Adrenal gland (tissue), 12 donors: ENCODE measurements around the gene ALKBH8. TPM values are rescaled to one million over a fixed set of nuclear protein-coding genes. Genes with fewer than 3 reads are reported as not detected.

Experiments
- DNase-seq, 7 donors: peaks; one replicate each; pipeline ENCODE4 v3.0.0-alpha.2; 2019 to 2020
- H3K27ac ChIP-seq, 5 donors: fragments of 200-600 bp; sonication (generic) in 4 of 5; 1 replicate in 3 of 5; 2 replicates in 2 of 5; pipeline versions ENCODE4 v1.5.1 to v1.8.0; 2016 to 2020; ENCODE audit warnings: mild to moderate bottlenecking in 1 of 5
- H3K27me3 ChIP-seq: fragments of 200-600 bp; 2 replicates; pipeline ENCODE4 v1.8.0; 2021
- H3K36me3 ChIP-seq, 2 donors: fragments of 200-600 bp; replicated peaks in 1 of 2; 1 replicate in 1 of 2; 2 replicates in 1 of 2; pipeline versions ENCODE4 v1.5.1 to v1.8.0; 2018 to 2022
- H3K4me1 ChIP-seq, 2 donors: fragments of 200-600 bp; replicated peaks in 1 of 2; 1 replicate in 1 of 2; 2 replicates in 1 of 2; pipeline versions ENCODE4 v1.5.1 to v1.8.0; 2018 to 2021
- H3K4me3 ChIP-seq, 4 donors: fragments of 200-600 bp; sonication (generic) in 3 of 4; one replicate each; pipeline ENCODE4 v1.5.1; 2016 to 2018
- H3K9me3 ChIP-seq, 3 donors: fragments of 200-600 bp; sonication (generic) in 1 of 3; replicated peaks in 1 of 3; 1 replicate in 2 of 3; 2 replicates in 1 of 3; pipeline versions ENCODE4 v1.5.1 to v1.8.0; 2016 to 2021
- POLR2A ChIP-seq, 2 donors: fragments of 450-650 bp; IDR thresholded peaks; one replicate each; pipeline ENCODE4 v1.6.1; 2017; ENCODE audit warnings: antibody characterized with exemption in 2 of 2, mild to moderate bottlenecking in 2 of 2, moderate library complexity in 1 of 2
- WGBS, 4 donors: extraction: QIAGEN DNeasy Blood & Tissue Kit in 2 of 4; methylation state at CpG; one replicate each; pipeline versions ENCODE4 v1.1.5 to v1.1.7; 2013 to 2017; 5-methylcytosine and 5-hydroxymethylcytosine counted together
- intact Hi-C, 2 donors: fragments of 100-400 bp; cut with DNase I; formaldehyde crosslinking; loops; one replicate each; pipeline versions ENCODE4 v1.14.1 to v1.15.0; 2022 to 2023
- polyA plus RNA-seq, 3 donors: library from polyadenylated mRNA; stranded (reverse); fragments of 200-250 nt in 2 of 3; fragments of 350-450 nt in 1 of 3; fragmentation: Illumina TruSeq in 1 of 3; extraction: RNeasy Lipid Tissue Mini Kit (QIAGEN cat#74804) in 1 of 3; gene quantifications; one replicate each; pipeline ENCODE4 v1.2.3, GENCODE V29; 2013 to 2014
- total RNA-seq, 9 donors: library from RNA; depleted of rRNA in 4 of 9; stranded (reverse); fragments of >200 nt in 4 of 9; fragments of 120-200 nt in 1 of 9; fragmentation: NEBNext Ultra II Directional in 1 of 9; extraction: Animal tissue kit (Norgen Biotek cat#: 25700) in 1 of 9; gene quantifications; one replicate each; pipeline versions ENCODE4 v1.1.0 to v1.2.4, GENCODE V29; 2013 to 2023
- TF ChIP-seq, protein P1 (sequence below), 6 experiments: fragments of 450-650 bp in 4 of 6; fragments of 200-600 bp in 2 of 6; sonication (generic) in 1 of 6; IDR thresholded peaks; 1 replicate in 5 of 6; 2 replicates in 1 of 6; pipeline versions ENCODE4 v1.5.1 to v1.8.0; 2016 to 2021; ENCODE audit warnings: antibody characterized with exemption in 6 of 6, mild to moderate bottlenecking in 2 of 6, moderate library complexity in 1 of 6
- donor health status: healthy with polysubstance abuse.
- donor health status: Bipolar disorder and iron deficiency.
- donor health status: DM: yes; HTN: yes; CAD: no.
- donor health status: DM: no; HTN: no; CAD: no.
- donor health status: DM: no; HTN: no; CAD: no.
- donor health status: DM: yes; HTN: yes; CAD: no.

Gene ALKBH8
- total and polyA plus RNA-seq, 12 donors, result 2.5 to 9.5 (median 5.5) TPM

DNA sequence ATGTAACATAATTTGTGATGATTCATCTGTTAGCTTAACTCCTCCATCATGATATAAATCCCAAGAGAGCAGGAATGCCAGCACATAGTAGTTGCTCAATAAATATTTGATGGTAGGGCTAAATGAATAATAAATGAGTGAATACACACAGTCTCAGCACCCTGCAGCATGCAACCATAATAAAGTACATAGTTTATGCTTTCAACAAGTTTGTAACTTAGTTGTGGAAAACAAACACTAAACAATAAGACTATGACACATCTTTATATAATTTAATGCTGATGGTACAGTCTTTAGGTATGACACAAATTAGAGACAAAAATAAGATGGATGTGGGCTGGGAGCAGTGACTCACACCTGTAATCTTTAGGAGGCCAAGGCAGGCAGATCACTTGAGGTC lies 3.8 kb downstream of the ALKBH8 start:
- H3K27ac ChIP-seq, result no peak overlapping the region
- TF ChIP-seq, protein P1, sequence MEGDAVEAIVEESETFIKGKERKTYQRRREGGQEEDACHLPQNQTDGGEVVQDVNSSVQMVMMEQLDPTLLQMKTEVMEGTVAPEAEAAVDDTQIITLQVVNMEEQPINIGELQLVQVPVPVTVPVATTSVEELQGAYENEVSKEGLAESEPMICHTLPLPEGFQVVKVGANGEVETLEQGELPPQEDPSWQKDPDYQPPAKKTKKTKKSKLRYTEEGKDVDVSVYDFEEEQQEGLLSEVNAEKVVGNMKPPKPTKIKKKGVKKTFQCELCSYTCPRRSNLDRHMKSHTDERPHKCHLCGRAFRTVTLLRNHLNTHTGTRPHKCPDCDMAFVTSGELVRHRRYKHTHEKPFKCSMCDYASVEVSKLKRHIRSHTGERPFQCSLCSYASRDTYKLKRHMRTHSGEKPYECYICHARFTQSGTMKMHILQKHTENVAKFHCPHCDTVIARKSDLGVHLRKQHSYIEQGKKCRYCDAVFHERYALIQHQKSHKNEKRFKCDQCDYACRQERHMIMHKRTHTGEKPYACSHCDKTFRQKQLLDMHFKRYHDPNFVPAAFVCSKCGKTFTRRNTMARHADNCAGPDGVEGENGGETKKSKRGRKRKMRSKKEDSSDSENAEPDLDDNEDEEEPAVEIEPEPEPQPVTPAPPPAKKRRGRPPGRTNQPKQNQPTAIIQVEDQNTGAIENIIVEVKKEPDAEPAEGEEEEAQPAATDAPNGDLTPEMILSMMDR (IDR thresholded peaks at IDR 0.05), result no peak
- TF ChIP-seq POLR2A (IDR thresholded peaks at IDR 0.05), result no peak
- DNase-seq, result no peak
- H3K36me3 ChIP-seq, result no peaks in the 10 kb centered on the region
- no peak overlapping the region for H3K4me3 ChIP-seq
- no peaks in the 10 kb centered on the region for H3K27me3 ChIP-seq
- peaks cover 9 to 23% of the 10 kb centered on the region in 2 donors for H3K4me1 ChIP-seq
- H3K9me3 ChIP-seq, result no peaks in the 10 kb centered on the region
- intact Hi-C loops, result no loop called here

DNA sequence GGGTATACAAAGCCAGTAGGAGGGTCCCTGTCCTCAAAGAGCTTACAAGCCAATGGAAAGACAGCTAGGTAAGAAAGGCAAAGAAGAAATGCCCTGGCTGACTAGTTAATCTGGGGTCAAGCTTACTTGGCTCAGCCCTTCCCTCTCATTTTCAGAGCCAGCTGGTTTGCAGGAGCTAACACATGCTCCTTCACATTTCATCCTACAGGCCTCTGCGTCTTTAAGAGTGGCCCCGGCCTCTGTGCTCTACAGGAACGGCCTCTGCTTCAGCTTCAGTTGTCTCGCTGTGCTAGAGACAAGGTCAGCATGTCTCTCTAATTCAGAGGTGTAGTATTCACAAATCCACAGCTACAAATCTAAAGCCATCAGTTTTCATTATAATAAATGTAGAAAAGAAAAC lies 15.2 kb downstream of the ALKBH8 start:
- Histone ChIP-seq H3K4me3 (no peak overlapping the region), H3K36me3 (peaks cover 0 to 18% of the 10 kb centered on the region in 2 donors), H3K27me3 (no peaks in the 10 kb centered on the region), H3K27ac (no peak overlapping the region), H3K4me1 (peaks cover 5% of the 10 kb centered on the region in 2 donors), H3K9me3 (no peaks in the 10 kb centered on the region)
- intact Hi-C loops, result no loop called here
- whole genome bisulfite sequencing, 4 donors, result 78 to 89% (median 82%) methylated on average over 4 of the region's 4 CpGs
- DNase-seq, result no peak
- TF ChIP-seq, protein P1 (IDR thresholded peaks at IDR 0.05), result no peak
- TF ChIP-seq POLR2A (IDR thresholded peaks at IDR 0.05), result no peak

DNA sequence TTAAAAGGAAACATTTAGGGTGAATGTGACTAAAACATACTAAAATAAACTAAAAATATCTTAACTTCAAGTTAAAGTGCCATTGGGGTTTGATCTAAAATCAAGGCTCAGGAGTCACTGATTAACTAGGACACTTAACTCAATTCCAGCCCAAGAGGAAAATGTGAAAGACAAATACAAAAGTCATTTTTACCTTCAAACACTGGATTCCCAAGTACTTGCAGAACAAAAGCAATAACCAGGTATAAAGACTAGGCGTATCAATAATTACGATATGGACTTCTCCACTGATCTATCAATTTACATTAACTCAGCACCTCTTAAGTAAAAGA lies 15.6 kb downstream of the ALKBH8 start:
- intact Hi-C loops, result no loop called here
- Histone ChIP-seq H3K27me3 (no peaks in the 10 kb centered on the region), H3K4me1 (peaks cover 8 to 9% of the 10 kb centered on the region in 2 donors), H3K27ac (no peak overlapping the region), H3K9me3 (no peaks in the 10 kb centered on the region), H3K36me3 (peaks cover 0 to 18% of the 10 kb centered on the region in 2 donors), H3K4me3 (no peak overlapping the region)
- TF ChIP-seq POLR2A (IDR thresholded peaks at IDR 0.05), result no peak
- TF ChIP-seq, protein P1 (IDR thresholded peaks at IDR 0.05), result no peak
- 97 to 100% (median 98%) methylated on average over 2 of the region's 2 CpGs for WGBS, 4 donors
- DNase-seq, result no peak

DNA sequence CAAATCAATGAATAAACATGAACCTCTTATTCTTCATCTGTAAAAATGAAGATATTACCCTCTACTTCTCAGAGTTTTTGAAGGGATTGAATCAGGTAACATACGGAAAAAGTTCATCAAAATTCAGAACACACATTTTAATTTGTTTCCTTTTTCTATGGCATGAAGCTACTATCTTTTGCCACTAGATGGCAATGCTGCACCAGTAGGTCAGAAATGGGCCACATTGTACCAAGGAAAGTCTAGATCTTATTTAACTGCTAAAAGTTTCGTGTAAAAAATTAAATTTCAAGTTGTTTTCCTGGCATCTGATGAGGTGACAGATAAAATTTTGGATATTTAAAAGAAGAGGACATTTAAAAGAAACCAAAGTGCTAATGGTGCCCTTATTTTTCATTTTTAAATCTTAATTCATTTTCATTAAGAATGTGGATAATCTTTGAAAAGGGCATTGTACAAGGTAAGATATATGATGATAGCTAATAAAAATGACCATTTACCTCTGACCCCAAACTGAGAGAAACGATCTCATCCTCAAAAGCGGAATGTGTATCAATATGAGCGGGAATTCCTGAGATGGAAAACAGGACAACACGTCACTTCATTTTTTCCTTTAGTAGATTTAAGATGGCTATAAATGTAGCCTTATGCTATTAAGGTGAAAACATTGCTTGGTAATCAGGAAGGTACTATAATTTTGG lies 16.1 kb downstream of the ALKBH8 start:
- Histone ChIP-seq H3K27me3 (no peaks in the 10 kb centered on the region), H3K9me3 (no peaks in the 10 kb centered on the region), H3K4me1 (peaks cover 12% of the 10 kb centered on the region in 2 donors), H3K4me3 (no peak overlapping the region), H3K36me3 (peaks cover 0 to 18% of the 10 kb centered on the region in 2 donors), H3K27ac (no peak overlapping the region)
- intact Hi-C loops, result no loop called here
- DNase-seq, result peak in 3 of 7 donors; percentile 16 to 37 (median 35)
- TF ChIP-seq, protein P1 (IDR thresholded peaks at IDR 0.05), result peak; percentile 70 to 88 (median 78)
- TF ChIP-seq POLR2A (IDR thresholded peaks at IDR 0.05), result no peak
- 61 to 67% (median 64%) methylated on average over 6 of the region's 6 CpGs for WGBS, 4 donors
